HL-60 (cell line): Measurements from ENCODE around the gene CD200R1L.

ENCODE experiments used
- DNase-seq, 2 experiments: peaks; one replicate each; pipeline ENCODE4 v3.0.0-alpha.2; 2010 to 2020; ENCODE audit warnings: low read depth in 1 of 2, low spot score in 1 of 2
- H3K27ac ChIP-seq: fragments of 250-450 bp; sonication (Bioruptor Pico); replicated peaks from 2 replicates; pipeline ENCODE4 v1.5.1; 2020; ENCODE audit warnings: mild to moderate bottlenecking, moderate library complexity
- H3K27me3 ChIP-seq: fragments of 250-450 bp; sonication (Bioruptor Pico); 2 replicates; pipeline ENCODE4 v1.5.1; 2021; ENCODE audit warnings: mild to moderate bottlenecking, moderate library complexity; ENCODE audit not compliant: insufficient read depth, poor library complexity, severe bottlenecking
- H3K4me3 ChIP-seq: replicated peaks from 2 replicates; pipeline ENCODE4 v1.5.1; 2011; ENCODE audit warnings: mild to moderate bottlenecking, control low read depth, low read length; ENCODE audit not compliant: insufficient read depth
- GABPA ChIP-seq: IDR thresholded peaks from 2 replicates; pipeline ENCODE4 v1.6.1; 2012; ENCODE audit warnings: low read depth
- POLR2AphosphoS5 ChIP-seq: IDR thresholded peaks from 2 replicates; pipeline ENCODE4 v1.6.1; 2012; ENCODE audit warnings: low read depth
- SPI1 ChIP-seq: IDR thresholded peaks from 2 replicates; pipeline ENCODE4 v1.6.1; 2012; ENCODE audit warnings: low read depth, mild to moderate bottlenecking, borderline replicate concordance
- TF ChIP-seq, protein P1 (sequence below): IDR thresholded peaks from 2 replicates; pipeline ENCODE4 v1.6.1; 2012; ENCODE audit warnings: low read depth; ENCODE audit not compliant: insufficient replicate concordance
- TF ChIP-seq, protein P2 (sequence below): IDR thresholded peaks from one replicate; pipeline ENCODE4 v1.5.1; 2011; ENCODE audit warnings: low read length, control low read depth, inconsistent platforms; ENCODE audit not compliant: insufficient read depth

CD200R1L gene

DNA sequence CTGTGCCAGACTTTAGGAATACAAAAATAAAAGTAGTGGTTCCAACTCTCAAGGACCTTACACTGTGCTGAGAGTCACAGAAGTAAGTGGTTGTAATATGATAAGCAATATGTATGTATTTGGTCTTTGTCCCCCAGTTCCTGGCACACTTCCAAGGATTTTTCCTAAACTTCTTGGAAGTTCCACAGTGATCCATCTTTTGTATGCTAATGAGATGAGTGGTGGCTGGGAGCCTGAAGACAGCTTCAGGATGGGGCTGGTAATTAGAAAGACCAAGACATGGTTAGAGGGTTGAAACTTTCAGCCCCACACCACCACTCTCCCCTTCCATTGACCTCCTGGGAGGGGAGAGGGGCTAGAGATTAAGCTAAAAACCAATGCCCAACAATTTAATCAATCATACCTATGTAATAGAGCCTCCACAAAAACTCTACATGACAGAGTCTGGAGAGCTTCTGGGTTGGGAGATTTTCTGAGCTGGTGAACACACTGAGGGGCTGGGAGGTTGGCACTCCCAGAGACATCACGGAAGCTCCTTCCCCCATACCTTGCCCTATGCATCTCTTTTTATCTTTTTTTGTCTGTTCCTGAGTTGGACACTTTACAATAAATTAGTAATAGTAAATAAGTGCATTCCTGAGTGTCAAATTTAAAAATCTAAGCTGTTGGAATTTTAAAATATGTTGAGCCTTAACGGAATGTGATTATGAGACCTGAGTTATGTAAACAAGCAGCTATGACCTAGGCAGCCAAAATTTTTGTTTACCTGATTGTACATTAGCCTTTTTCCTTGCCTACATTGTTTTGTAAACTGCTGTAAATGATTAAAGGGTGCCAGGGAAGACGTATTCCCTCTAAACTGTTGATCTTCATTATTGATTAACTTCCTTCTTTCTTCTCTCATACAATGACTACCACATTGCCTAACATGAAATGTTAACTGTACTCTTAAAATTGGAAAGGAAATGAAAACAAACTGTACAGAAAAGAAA, 24.3 kb downstream of the CD200R1L start:
- Histone ChIP-seq H3K4me3 (no peak overlapping the region), H3K27me3 (no peaks in the 10 kb centered on the region), H3K27ac (no peak overlapping the region)
- DNase-seq: no peak
- TF ChIP-seq, protein P1, sequence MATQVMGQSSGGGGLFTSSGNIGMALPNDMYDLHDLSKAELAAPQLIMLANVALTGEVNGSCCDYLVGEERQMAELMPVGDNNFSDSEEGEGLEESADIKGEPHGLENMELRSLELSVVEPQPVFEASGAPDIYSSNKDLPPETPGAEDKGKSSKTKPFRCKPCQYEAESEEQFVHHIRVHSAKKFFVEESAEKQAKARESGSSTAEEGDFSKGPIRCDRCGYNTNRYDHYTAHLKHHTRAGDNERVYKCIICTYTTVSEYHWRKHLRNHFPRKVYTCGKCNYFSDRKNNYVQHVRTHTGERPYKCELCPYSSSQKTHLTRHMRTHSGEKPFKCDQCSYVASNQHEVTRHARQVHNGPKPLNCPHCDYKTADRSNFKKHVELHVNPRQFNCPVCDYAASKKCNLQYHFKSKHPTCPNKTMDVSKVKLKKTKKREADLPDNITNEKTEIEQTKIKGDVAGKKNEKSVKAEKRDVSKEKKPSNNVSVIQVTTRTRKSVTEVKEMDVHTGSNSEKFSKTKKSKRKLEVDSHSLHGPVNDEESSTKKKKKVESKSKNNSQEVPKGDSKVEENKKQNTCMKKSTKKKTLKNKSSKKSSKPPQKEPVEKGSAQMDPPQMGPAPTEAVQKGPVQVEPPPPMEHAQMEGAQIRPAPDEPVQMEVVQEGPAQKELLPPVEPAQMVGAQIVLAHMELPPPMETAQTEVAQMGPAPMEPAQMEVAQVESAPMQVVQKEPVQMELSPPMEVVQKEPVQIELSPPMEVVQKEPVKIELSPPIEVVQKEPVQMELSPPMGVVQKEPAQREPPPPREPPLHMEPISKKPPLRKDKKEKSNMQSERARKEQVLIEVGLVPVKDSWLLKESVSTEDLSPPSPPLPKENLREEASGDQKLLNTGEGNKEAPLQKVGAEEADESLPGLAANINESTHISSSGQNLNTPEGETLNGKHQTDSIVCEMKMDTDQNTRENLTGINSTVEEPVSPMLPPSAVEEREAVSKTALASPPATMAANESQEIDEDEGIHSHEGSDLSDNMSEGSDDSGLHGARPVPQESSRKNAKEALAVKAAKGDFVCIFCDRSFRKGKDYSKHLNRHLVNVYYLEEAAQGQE: no peak
- TF ChIP-seq SPI1: no peak
- TF ChIP-seq, protein P2, sequence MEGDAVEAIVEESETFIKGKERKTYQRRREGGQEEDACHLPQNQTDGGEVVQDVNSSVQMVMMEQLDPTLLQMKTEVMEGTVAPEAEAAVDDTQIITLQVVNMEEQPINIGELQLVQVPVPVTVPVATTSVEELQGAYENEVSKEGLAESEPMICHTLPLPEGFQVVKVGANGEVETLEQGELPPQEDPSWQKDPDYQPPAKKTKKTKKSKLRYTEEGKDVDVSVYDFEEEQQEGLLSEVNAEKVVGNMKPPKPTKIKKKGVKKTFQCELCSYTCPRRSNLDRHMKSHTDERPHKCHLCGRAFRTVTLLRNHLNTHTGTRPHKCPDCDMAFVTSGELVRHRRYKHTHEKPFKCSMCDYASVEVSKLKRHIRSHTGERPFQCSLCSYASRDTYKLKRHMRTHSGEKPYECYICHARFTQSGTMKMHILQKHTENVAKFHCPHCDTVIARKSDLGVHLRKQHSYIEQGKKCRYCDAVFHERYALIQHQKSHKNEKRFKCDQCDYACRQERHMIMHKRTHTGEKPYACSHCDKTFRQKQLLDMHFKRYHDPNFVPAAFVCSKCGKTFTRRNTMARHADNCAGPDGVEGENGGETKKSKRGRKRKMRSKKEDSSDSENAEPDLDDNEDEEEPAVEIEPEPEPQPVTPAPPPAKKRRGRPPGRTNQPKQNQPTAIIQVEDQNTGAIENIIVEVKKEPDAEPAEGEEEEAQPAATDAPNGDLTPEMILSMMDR: no peak
- TF ChIP-seq GABPA: no peak
- no peak for TF ChIP-seq POLR2AphosphoS5

DNA sequence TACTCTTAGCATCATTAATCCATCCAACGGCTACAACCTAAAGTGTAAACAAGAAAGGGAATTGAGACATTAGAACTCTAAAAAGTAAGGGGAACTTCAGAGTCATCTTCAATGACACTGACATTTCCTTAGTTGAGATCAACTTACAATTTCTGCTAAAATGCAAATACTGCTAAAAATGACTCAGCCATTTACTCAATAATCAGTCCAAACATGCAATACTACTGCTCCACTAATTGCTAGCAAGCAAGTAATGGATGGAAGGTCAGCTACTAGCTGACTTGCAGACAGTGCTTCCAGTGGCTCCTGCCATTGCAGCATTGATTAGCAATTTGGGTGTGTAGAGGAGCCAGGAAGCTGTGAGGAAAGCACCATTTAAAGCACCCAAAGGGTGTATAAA, 28.4 kb downstream of the CD200R1L start:
- peak; percentile 71 to 85 for DNase-seq

DNA sequence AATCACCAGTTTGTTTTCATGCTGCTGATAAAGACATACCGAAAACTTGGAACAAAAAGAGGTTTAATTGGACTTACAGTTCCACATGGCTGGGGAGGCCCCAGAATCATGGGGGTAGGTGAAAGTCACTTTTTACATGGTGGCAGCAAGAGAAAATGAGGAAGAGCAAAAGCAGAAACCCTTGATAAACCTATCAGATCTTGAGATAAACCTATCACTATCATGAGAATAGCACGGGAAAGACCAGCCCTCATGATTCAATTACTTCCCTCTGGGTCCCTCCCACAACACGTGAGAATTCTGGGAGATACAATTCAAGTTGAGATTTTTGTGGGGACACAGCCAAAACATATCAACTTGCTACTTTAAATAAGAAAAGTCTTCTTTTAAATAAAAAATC, 28.9 kb downstream of the CD200R1L start:
- no peak for DNase-seq
- TF ChIP-seq, protein P1: no peak
- peak; percentile 61 for TF ChIP-seq SPI1
- H3K27me3 ChIP-seq: no peaks in the 10 kb centered on the region
- H3K4me3 ChIP-seq: no peak overlapping the region
- peak overlapping the region; percentile 49 for H3K27ac ChIP-seq

More for the DNA sequence above, 28.4 kb downstream of the CD200R1L start:
- H3K4me3 ChIP-seq: no peak overlapping the region
- TF ChIP-seq, protein P1: no peak
- TF ChIP-seq, protein P2: no peak
- TF ChIP-seq POLR2AphosphoS5 (no peak), SPI1 (no peak), GABPA (no peak)
- peak overlapping the region; percentile 49 for H3K27ac ChIP-seq
- no peaks in the 10 kb centered on the region for H3K27me3 ChIP-seq
